OCI-LY1 (cell line): ENCODE data around the gene IRX4.

ENCODE experiments used
- EZH2 ChIP-seq: fragments of 200-600 bp; sonication (generic), shearing (Covaris generic); IDR thresholded peaks from 2 replicates; pipeline ENCODE4 v1.8.0; 2017; ENCODE audit warnings: borderline replicate concordance, mixed run types, mild to moderate bottlenecking, antibody characterized with exemption, low read length, moderate library complexity, mixed read lengths
- TF ChIP-seq, protein P1 (sequence below): fragments of 200-600 bp; sonication (generic), shearing (Covaris generic); IDR thresholded peaks from 2 replicates; pipeline ENCODE4 v1.5.1; 2017; ENCODE audit warnings: mild to moderate bottlenecking, antibody characterized with exemption, low read length, moderate library complexity, mixed read lengths

DNA sequence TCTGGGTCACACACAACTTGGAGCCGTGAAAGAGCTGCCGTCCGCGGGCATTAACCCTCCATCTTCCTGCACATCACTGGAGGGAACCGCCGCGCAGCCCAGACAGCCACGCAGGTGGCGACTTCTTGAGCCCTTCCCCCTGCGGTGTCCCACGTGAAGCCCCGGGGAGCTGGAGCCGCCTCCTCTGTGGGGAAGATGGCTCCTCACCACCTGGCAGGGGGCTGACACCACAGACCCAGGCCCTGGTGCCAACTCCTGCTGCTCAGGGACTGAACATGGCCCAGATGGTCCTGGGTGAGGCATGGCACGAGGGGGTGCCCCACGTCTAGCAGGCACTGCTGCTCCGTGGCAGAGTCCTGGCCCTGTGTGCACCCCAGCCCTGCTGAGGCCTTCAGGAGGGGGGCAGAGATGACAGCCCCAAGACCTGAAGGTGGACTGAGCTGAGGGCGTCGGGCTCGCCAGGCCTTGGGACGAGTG is 42.6 kb downstream of the IRX4 start:
- TF ChIP-seq, protein P1, sequence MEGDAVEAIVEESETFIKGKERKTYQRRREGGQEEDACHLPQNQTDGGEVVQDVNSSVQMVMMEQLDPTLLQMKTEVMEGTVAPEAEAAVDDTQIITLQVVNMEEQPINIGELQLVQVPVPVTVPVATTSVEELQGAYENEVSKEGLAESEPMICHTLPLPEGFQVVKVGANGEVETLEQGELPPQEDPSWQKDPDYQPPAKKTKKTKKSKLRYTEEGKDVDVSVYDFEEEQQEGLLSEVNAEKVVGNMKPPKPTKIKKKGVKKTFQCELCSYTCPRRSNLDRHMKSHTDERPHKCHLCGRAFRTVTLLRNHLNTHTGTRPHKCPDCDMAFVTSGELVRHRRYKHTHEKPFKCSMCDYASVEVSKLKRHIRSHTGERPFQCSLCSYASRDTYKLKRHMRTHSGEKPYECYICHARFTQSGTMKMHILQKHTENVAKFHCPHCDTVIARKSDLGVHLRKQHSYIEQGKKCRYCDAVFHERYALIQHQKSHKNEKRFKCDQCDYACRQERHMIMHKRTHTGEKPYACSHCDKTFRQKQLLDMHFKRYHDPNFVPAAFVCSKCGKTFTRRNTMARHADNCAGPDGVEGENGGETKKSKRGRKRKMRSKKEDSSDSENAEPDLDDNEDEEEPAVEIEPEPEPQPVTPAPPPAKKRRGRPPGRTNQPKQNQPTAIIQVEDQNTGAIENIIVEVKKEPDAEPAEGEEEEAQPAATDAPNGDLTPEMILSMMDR = no peak
- no peak for TF ChIP-seq EZH2
